OCI-LY7 (cell line): ENCODE results near the gene ATP2B1.

ENCODE experiments used
- CTCF ChIP-seq: fragments of 200-600 bp; sonication (generic); conservative IDR thresholded peaks from 2 replicates; pipeline ENCODE4 v1.5.1; 2014; ENCODE audit warnings: mild to moderate bottlenecking, antibody characterized with exemption, low read length, moderate library complexity, mixed read lengths
- EZH2phosphoT487 ChIP-seq: fragments of 200-600 bp; sonication (generic); IDR thresholded peaks from 2 replicates; pipeline ENCODE4 v1.6.1; 2018; ENCODE audit warnings: low read depth, borderline replicate concordance, mild to moderate bottlenecking, mixed run types, antibody characterized with exemption, low read length, moderate library complexity, mixed read lengths

GRCh38 chr12:89684136-89684535 lies 24.5 kb downstream of the ATP2B1 start:
- TF ChIP-seq CTCF (no peak), EZH2phosphoT487 (no peak)
